KBM-7 (cell line): Measurements from ENCODE around the gene FGFRL1.
"Not testable (repeated sequence)": the region's sequence is repeated elsewhere in the genome, so short reads cannot be mapped to it uniquely, and the experiment has no call there.

Experiments
- DNase-seq: peaks from one replicate; pipeline ENCODE4 v3.0.0-alpha.2; 2015
- in situ Hi-C: fragments of 300-500 bp; cut with MboI; formaldehyde crosslinking; loops from 2 replicates; pipeline ENCODE4 v1.14.3; 2020; ENCODE audit warnings: low sequenced_read_pairs, low pct_unique_long_range_greater_than_20kb, mixed read lengths

The FGFRL1 gene

DNA sequence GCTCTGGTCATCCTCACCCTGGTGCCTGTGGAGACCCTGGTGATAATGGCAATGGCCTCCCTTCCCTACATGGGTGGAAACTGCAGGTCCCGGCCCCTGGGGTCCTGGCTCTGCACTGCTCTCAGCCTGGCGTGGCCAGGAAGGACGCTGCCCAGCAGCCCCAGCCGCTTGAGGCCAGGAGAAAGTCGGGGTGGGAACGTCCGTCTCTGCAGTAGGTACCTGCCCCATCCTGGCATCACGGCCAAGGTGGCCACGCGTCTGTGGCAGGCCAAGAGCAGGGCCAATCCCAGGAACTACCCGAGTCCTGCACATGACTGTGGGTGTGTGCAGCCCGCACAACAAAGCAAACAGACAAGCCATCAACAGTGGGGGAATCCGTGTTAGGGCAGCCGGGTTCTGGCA, 33.8 kb downstream of the FGFRL1 start:
- DNase-seq = no peak

DNA sequence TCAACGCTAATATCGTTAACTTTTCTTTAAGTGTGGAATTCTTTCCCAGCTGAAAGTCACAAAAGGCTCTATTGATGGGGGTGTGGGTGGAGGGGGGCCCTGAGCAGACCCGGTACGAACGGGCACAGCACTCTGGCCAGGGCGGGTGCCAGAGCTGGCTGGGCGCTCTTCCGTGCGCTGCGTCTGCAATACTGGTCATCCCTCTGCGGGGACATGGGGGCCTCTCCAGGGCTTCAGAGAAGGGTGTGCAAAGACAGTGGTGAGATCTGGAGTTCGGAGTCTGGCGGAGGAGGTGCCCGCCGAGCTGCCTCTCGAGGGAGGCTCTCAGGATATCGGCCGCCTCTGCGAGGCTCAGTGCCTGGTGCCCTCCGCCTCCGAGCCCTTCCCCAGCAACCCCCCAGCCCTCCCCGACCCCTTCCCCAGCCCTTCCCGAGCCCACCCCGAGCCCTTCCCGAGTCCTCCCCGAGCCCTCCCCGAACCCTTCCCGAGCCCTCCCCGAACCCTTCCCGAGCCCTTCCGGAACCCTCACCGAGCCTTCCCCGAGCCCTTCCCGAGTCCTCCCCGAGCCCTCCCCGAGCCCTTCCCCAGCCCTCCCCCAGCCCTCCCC, 34.3 kb downstream of the FGFRL1 start:
- in situ Hi-C loops = no loop called here
- no peak for DNase-seq

More for the DNA sequence above, 33.8 kb downstream of the FGFRL1 start:
- in situ Hi-C loops = no loop called here

DNA sequence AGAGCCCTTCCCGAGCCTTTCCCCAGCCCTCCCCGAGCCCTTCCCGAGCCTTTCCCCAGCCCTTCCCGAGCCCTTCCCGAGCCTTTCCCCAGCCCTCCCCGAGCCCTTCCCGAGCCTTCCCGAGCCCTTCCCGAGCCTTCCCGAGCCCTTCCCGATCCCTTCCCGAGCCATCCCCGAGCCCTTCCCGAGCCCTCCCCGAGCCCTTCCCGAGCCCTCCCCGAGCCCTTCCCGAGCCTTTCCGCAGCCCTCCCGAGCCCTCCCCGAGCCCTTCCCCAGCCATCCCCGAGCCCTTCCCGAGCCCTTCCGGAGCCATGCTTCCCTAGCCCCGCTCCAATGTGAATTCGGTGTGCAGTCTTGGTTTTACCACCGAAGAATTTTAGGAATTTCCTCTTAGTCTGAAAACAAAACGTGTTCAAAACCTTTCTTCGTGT, 35.2 kb downstream of the FGFRL1 start:
- in situ Hi-C loops, DNase-seq: not testable (repeated sequence)

- DNase-seq = no peak
- in situ Hi-C loops = no loop called here
Measured at GRCh38 chr4:1047106-1047975, 35.9 kb downstream of the FGFRL1 start.

DNA sequence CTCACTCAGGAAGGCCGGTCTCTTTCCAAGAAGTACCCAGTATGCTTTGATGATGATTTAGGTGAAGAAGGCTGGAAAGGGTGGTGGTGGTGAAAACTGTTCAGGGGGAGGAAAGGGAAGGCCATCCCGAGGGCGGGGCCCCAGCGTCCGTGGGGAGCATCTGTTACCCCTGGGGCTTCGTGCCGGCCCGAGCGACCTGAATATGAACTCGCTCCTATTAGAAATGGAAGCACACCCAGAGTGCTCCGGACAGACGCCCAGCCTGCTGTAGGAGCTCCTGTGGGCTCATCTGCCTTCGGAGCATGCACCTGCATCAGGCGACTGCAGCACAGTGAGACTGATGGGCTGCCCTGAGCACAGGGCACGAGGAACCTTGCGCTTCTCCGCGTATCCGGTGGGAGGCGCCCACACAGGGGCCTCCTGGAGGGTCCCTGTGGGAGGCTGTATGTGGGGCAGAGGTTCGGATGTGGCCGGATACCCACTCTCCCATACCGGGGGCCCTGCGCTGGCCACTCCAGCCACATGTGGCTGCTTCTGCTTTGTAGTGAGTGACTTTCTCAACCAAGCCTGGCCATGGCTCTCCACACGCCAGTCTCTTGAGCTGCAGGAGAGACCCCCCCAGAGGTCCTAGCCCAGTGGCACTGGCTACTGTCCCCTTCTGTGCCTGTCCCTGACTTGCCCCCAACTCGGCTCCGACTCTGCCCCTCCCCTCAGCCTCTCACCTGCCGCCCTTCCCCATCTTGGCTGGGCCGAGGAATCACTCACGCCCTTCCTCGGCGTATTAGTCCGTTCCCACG, 36.7 kb downstream of the FGFRL1 start:
- in situ Hi-C loops = no loop called here
- DNase-seq = no peak

DNA sequence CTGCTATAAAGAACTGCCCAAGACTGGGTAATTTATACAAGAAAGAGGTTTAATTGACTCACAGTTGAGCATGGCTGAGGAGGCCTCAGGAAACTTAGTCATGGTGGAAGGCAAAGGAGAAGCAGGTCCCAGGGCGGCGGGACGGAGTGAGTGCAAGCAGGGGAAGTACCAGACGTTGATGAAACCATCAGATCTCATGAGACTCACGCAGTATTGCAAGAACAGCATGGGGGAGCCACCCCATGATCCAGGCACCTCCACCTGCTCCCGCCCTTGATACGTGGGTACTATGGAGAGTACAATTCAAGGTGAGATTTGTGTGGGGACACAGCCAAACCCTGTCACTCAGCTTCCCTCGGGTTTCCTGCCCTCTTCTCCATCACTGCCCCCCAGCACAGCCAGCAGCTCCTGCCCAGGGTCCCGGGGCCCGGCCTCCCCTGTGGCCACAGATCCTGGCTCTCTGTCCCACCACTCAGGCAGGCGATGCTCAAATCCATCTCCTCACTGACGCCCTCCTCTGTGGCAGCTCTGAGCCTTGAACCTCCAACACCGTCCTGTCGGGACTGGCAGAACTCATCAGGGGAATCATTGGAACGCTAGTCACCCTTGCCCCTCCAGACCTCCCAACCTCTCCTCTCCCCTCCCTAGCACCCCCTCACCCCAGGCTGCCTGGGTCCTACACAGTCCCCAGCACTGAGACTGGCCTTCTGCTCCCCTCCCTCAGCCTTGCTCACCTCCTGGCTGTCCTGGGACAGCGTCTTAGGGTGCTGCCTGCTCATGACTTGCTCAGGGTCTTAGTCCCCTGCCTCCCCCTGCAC, 37.6 kb downstream of the FGFRL1 start:
- no peak for DNase-seq

DNA sequence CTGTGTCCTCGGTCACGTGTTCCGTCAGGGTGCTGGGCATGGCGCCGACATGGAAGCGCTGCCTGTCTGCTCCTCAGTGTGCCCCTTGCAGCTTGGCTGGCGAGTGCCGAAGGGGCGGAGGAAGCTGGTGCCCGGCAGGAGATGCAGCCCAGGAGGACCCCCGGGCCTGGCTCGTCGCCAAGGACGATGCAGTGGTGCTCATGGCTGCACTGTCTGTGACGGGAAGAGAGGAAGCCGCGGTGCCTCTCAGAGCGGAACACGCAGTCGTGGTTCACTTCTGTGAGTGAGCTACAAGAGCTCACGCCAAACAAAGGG, 38.1 kb downstream of the FGFRL1 start:
- DNase-seq = no peak
- in situ Hi-C loops = no loop called here

More for the DNA sequence above, 37.6 kb downstream of the FGFRL1 start:
- in situ Hi-C loops = no loop called here

DNA sequence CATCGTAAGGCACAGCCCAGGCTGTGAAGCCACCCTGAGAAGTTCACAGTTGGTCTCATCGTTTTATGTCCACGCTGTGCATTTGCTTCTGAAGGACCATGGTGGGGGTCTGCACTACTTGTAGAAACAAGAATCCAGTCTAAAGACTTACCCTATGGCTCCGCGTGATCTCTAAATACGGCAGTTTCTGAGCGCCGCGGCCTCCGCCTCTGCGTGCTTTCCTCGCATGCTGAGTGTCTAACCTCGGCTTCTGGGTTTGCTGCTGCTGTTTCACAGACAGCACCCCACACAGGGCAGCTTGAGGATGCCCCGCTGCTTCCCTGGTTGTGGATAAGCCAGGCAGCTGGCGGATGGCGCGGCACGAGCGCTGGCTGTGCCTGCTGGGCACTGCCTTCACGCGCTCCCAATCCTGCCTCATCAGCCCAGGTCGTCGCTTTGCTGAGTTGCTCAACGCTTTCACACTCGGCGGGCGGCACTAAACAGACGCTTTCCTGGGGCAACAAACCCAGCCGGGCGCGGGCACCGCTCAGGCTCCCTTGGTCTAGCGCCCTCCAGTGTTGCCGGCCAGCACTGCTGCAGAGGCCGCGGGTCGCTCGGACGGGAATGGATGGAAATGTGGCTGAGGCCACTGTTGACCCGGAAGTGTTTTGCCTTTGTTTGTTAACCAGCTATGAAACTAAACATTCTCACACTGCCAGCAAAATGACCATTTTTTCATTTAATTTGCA, 39.2 kb downstream of the FGFRL1 start:
- no peak for DNase-seq
- in situ Hi-C loops = no loop called here

GRCh38 chr4:1051472-1051871, 40.0 kb downstream of the FGFRL1 start:
- in situ Hi-C loops = no loop called here
- no peak for DNase-seq

- in situ Hi-C loops = no loop called here
Measured at GRCh38 chr4:1052231-1052671, 40.8 kb downstream of the FGFRL1 start.

GRCh38 chr4:1053080-1053661, 41.7 kb downstream of the FGFRL1 start:
- no peak for DNase-seq
- in situ Hi-C loops = no loop called here

More at GRCh38 chr4:1052231-1052671, 40.8 kb downstream of the FGFRL1 start:
- DNase-seq = no peak

DNA sequence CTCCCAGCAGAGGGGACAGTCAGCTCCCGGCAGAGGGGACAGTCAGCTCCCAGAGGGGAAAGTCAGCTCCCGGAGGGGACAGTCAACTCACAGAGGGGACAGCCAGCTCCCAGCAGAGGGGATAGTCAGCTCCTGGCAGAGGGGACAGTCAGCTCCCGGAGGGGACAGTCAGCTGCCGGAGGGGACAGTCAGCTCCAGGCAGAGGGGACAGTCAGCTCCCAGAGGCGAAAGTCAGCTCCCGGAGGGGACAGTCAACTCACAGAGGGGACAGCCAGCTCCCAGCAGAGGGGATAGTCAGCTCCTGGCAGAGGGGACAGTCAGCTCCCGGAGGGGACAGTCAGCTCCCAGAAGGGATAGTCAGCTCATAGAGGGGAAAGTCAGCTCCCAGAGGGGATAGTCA, 42.5 kb downstream of the FGFRL1 start:
- in situ Hi-C loops, DNase-seq: not testable (repeated sequence)

GRCh38 chr4:1054696-1055242, 43.3 kb downstream of the FGFRL1 start:
- in situ Hi-C loops, DNase-seq: not testable (repeated sequence)

- in situ Hi-C loops, DNase-seq: not testable (repeated sequence)
Measured at GRCh38 chr4:1055243-1055701, 43.8 kb downstream of the FGFRL1 start.

GRCh38 chr4:1055721-1056590, 44.5 kb downstream of the FGFRL1 start:
- in situ Hi-C loops = no loop called here
- peak; percentile 69 for DNase-seq

GRCh38 chr4:1056671-1057402, 45.4 kb downstream of the FGFRL1 start:
- in situ Hi-C loops = no loop called here
- DNase-seq = no peak
